Measurements from ENCODE around the gene CHCHD3.
A peak's percentile ranks its signal among the peaks of the same experiment; 100 is the strongest.

The CHCHD3 gene

DNA sequence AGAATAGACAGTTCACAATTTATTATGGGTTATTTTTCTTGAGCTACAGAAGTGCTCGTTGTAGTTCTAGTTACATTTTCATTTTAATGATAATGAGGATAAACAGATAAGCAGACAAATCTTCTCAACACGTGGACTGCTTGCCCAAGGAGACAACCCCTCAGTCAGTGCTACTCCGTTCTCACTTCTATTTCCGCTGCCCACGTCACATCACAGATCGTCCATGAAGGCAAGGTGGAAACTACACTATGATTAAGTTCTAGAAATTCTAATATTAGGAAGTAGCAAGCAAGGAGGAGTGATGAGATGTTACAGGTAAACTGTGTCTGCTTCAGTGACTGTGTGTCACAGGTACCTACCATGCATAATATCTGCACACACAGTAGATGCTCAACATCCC lies 210.5 kb downstream of the CHCHD3 start:
- DNase-seq (no peak), ATAC-seq (no peak)
- no peak overlapping the region for H3K27ac Mint-ChIP-seq
- no peaks in the 10 kb centered on the region for H3K27me3 Mint-ChIP-seq
- peaks cover 15% of the 10 kb centered on the region for H3K4me1 Mint-ChIP-seq
- peaks cover 0 to 6% of the 10 kb centered on the region in 2 donors for H3K9me3 Mint-ChIP-seq
- H3K4me3 Mint-ChIP-seq, result no peak overlapping the region

DNA sequence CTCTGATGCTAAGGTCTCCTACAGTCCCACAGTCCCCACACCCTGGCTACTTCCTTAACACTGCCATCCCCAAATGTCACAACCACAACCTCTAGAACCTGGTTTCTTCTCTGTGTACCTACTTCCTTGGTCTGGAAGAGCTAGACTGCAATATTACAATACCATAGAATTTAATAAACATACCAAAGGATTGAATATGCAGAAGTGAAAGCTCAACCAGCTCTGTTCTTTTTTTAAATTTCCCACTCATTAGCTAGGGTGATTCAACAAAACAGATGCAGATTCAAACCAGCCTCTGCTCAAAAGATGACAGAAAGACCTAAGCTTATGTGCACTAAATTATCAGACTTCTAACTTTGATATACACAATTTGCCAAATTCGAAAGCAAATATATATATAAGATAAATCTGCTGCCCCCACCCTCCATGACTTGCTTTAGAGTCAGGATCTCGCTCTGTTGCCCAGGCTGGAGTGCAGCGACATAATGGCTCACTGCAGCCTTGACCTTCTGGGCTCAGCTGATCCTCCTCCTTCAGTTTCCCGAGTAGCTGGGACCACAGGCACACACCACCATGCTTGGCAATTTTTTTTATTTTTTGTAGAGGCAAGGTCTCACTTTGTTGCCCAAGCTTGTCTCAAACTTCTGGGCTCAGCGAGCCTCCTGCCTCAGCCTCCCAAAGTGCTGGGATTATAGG lies 212.6 kb downstream of the CHCHD3 start:
- Mint-ChIP-seq H3K27me3 (no peaks in the 10 kb centered on the region), H3K4me1 (peaks cover 15% of the 10 kb centered on the region), H3K4me3 (no peak overlapping the region), H3K27ac (peak overlapping the region in 1 of 2 donors; percentile 42), H3K9me3 (peaks cover 0 to under 1% of the 10 kb centered on the region in 2 donors)
- ATAC-seq (no peak), DNase-seq (no peak)

DNA sequence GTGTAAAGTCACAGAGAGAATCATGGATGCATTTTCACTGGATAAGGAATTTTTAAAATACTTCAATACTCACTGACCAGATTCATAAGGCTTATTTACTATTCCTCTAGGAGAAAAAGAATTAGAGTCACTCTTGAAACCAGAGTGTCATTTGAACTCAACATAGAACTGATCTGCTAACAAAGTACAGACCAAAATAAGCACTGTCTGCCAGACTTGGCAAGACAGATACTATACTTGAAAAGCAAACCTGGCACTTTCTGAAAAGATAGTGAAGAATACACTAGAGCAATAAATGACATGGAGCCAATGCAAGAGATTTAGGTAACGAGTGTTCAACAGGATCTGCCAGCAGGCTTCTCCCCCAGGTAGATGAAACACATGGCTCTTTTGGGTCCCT lies 215.3 kb downstream of the CHCHD3 start:
- H3K27ac Mint-ChIP-seq, result no peak overlapping the region
- H3K4me1 Mint-ChIP-seq, result peaks cover 17% of the 10 kb centered on the region
- ATAC-seq, result no peak
- peaks cover 8 to 13% of the 10 kb centered on the region in 2 donors for H3K9me3 Mint-ChIP-seq
- H3K4me3 Mint-ChIP-seq, result no peak overlapping the region
- no peak for DNase-seq
- H3K27me3 Mint-ChIP-seq, result no peaks in the 10 kb centered on the region

DNA sequence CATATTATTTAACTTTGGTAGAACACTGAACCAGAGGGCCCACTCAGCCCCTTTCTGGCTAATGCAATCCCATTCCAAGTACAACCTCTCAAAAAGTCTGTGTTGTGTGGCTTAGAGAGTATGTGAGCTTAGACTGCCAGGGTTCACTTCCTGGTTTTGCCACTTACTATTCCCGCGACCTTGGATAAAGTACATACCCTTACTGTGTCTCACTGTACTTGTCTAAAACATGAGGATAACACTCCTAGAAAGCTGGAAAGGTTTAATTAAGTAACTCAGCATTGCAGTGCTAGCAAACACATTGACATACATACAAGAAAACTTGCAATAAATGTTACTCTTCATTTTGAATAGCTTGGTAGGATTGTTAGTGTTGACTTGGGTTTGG lies 215.8 kb downstream of the CHCHD3 start:
- no peak for ATAC-seq
- H3K4me3 Mint-ChIP-seq, result no peak overlapping the region
- H3K9me3 Mint-ChIP-seq, result peaks cover 8 to 13% of the 10 kb centered on the region in 2 donors
- no peak overlapping the region for H3K27ac Mint-ChIP-seq
- H3K4me1 Mint-ChIP-seq, result peaks cover 15% of the 10 kb centered on the region
- no peaks in the 10 kb centered on the region for H3K27me3 Mint-ChIP-seq
- no peak for DNase-seq

DNA sequence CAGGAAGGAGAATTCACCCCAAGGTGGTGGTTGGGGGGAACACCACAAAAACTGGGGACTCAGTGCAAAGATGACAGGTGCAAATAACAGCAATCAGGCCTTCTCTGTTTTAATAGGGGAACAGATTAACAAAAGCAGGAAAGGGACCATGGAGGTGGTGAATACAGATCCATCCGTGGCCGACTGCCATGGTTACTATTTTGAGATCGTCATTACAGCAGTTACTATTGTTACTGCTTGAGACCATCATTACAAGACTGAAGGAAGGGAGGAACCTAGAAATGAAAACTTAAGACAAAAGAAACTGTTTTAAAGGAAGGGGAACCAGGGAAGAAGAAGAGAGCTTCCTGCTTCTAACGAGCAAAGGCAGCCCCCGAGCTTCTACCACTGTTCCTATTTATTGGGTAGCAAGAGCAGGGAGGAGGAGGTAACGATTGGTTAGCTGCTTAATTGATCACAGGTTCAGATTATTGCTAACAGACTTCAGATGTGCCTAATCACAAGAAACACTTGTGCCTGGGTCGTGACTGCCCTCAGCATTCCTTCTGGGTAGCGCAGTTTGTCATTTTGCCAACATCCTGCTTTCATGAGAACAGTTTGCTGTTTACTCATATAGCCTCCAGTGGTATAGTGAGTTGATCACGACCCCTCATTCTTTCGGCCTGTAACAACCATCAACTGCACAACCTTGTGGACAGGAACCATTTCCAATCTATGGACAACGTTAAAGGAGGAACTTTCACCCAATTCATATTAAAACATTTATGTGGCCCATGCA lies 216.3 kb downstream of the CHCHD3 start:
- no peak overlapping the region for H3K4me3 Mint-ChIP-seq
- H3K27ac Mint-ChIP-seq, result peak overlapping the region in 1 of 2 donors; percentile 62
- peaks cover 8 to 13% of the 10 kb centered on the region in 2 donors for H3K9me3 Mint-ChIP-seq
- peaks cover 15% of the 10 kb centered on the region for H3K4me1 Mint-ChIP-seq
- DNase-seq, result no peak
- no peaks in the 10 kb centered on the region for H3K27me3 Mint-ChIP-seq
- no peak for ATAC-seq

DNA sequence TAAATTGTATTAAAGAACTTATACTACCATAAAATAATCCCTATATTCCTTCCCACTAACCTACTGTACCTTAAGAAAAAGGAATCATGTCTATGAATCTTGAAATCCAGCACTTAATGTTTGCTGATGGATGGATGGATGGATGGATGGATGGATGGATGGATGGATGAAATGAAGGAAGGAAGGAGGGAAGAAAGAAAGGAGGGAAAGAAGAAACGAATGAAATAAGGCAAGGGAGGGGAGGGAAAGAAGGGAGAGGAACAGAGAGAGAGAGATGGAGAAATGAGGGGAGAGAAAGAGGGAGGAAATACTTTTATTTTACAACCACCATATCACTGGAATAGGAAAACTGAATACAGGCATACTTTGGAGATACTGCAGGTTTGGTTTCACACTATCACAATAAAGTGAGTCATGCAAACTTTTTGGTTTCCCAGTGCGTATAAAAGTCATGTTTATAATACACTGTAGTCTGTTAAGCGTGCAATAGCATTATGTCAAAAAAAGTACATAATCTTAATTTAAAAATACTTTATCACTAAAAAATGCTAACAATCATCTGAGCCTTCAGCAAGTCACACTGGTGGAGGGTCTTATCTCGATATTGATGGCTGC lies 219.8 kb downstream of the CHCHD3 start:
- peaks cover 14% of the 10 kb centered on the region for H3K4me1 Mint-ChIP-seq
- no peak for ATAC-seq
- no peaks in the 10 kb centered on the region for H3K27me3 Mint-ChIP-seq
- H3K9me3 Mint-ChIP-seq, result peaks cover 8 to 13% of the 10 kb centered on the region in 2 donors
- no peak overlapping the region for H3K27ac Mint-ChIP-seq
- DNase-seq, result no peak
- H3K4me3 Mint-ChIP-seq, result no peak overlapping the region

DNA sequence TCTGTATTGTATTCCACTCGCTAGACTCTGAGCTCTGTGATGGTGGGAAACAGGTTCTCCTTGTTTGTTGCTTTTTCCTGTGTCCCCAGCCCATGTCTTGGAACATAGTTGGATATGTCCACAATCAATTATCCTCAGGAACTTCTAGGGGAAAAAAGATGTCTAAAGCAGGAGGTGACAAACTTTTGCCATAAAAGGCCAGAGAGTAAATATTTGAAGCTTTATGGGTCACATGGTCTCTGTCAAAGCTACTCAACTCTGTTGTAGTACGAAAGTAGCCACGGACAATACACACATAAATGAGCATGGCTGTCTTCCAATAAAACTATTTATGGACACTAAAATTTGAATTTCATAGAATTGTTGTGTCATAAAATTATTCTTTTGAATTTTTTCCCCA lies 220.5 kb downstream of the CHCHD3 start:
- H3K4me3 Mint-ChIP-seq, result no peak overlapping the region
- peaks cover 17% of the 10 kb centered on the region for H3K4me1 Mint-ChIP-seq
- no peaks in the 10 kb centered on the region for H3K27me3 Mint-ChIP-seq
- DNase-seq (no peak), ATAC-seq (no peak)
- H3K27ac Mint-ChIP-seq, result no peak overlapping the region
- H3K9me3 Mint-ChIP-seq, result peaks cover 8 to 13% of the 10 kb centered on the region in 2 donors

DNA sequence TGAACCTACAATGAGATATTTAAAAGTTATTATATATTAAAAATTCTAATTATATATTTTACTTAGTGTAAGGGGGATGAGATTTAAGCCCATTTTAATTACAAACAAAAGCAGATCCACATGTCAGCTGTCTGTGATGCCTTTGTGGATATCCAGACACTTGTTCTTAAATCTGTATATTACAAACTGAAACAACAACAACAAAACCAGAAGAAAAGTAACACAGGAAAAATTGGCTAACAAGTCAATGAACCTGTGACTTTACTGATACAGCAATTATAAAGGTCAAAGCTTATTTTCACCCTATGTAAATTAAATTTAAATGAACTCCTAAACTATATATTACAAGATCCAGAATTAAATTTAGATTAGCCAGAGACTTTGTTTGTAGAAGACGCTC lies 222.7 kb downstream of the CHCHD3 start:
- Mint-ChIP-seq H3K9me3 (peaks cover 8 to 12% of the 10 kb centered on the region in 2 donors), H3K27me3 (no peaks in the 10 kb centered on the region), H3K27ac (no peak overlapping the region), H3K4me1 (peaks cover 27% of the 10 kb centered on the region), H3K4me3 (no peak overlapping the region)
- DNase-seq (no peak), ATAC-seq (no peak)

DNA sequence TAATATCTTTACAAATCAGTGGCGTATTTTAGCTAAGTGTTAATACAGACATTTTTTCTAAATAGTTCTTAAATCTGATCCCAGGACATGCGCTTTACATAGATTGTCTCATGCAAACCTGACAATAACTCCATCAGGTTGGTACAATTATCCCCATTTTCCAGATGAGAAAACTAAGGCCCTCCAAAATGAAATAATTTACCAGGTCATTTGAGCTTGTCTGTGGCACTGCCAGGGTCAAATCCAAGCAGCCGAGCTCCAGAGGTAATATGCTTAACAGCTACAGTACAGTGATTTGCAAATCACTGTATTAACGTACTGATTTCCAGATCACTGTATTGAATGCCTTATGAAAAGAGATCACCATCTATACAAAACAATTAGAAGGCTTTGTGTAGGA lies 223.1 kb downstream of the CHCHD3 start:
- Mint-ChIP-seq H3K4me1 (peaks cover 23% of the 10 kb centered on the region), H3K27ac (no peak overlapping the region), H3K27me3 (no peaks in the 10 kb centered on the region), H3K9me3 (peaks cover 3 to 8% of the 10 kb centered on the region in 2 donors), H3K4me3 (no peak overlapping the region)
- ATAC-seq, result no peak
- no peak for DNase-seq

DNA sequence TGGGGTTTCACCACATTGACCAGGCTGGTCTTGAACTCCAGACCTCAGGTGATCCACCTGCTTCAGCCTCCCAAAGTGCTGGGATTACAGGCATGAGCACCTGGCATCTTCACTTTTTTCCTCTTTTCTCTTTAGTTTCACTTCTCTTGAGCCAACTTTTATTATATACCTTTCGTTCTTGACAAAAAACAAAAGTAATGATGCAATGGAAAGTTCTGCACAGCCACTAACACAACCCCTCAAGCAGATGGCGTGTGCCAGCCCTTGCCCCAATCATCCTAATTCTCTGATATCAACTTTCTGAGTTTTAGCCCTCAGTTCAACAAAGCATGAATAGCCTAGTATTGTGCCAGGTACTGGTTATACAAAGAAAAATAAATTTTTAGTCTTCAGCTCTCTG lies 223.6 kb downstream of the CHCHD3 start:
- Mint-ChIP-seq H3K9me3 (peaks cover 0 to 4% of the 10 kb centered on the region in 2 donors), H3K27me3 (no peaks in the 10 kb centered on the region), H3K4me3 (no peak overlapping the region), H3K4me1 (peaks cover 22% of the 10 kb centered on the region), H3K27ac (no peak overlapping the region)
- no peak for ATAC-seq
- DNase-seq, result no peak

DNA sequence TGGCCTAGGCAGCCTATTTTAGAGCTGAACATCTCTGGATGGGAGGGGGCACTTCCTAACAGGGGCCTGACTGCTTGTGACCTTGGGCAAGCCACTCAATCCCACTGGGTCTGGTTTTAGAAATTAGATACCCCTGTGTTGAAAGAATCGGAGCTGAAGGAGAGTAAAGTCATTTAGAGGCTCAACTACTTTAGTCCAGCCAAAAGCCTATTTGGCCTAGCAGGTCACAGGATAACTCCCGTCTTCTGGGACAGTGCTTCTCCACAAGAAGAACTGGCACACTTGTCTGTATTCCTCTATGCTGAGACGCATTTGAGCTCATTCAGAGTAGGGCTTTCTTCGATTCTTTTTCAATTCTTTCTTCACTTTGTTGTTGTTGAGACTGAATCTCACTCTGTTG lies 224.2 kb downstream of the CHCHD3 start:
- ATAC-seq, result no peak
- Mint-ChIP-seq H3K9me3 (no peaks in the 10 kb centered on the region), H3K27me3 (no peaks in the 10 kb centered on the region), H3K4me1 (peaks cover 22% of the 10 kb centered on the region), H3K27ac (no peak overlapping the region), H3K4me3 (no peak overlapping the region)
- DNase-seq, result no peak

DNA sequence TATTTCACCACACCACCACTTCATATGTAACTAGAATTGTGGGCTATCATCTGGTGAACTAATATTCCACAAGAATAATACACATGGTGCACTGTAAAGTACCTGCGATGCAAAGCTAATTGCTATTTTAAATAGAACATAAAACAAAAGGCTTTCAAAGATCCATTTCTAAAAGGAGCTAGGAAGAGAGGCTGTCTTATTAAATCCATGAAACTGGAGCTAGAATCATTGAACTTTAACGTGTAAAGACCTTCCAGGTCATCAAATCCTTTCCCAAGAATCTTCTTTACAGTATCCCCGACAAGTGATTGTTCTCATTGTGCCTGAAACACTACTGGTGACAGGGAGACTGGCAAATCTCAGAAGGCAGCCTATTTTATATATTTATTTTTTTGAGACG lies 224.9 kb downstream of the CHCHD3 start:
- Mint-ChIP-seq H3K27ac (no peak overlapping the region), H3K9me3 (no peaks in the 10 kb centered on the region), H3K4me1 (peaks cover 22% of the 10 kb centered on the region), H3K27me3 (no peaks in the 10 kb centered on the region), H3K4me3 (no peak overlapping the region)
- DNase-seq (no peak), ATAC-seq (no peak)

DNA sequence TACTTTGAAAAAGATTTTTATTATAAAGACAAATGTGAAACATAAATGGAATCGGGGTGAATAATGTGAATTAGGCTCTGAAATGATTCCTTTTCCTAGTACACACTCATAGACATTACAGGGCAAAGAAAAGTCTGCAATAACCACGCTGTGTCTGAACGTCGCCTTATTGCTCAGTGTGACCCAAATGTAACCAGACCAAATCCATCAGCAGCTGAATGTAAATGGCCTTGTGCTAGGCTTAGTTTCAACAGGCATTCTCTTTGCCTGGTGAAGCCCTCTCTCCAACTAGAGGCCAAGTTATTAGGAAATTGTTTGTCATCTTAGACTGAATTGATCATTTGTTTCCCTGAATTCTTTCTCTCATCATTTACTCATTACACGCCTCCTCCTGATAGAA lies 225.5 kb downstream of the CHCHD3 start:
- Mint-ChIP-seq H3K27ac (no peak overlapping the region), H3K4me3 (no peak overlapping the region), H3K4me1 (peaks cover 27% of the 10 kb centered on the region), H3K27me3 (no peaks in the 10 kb centered on the region), H3K9me3 (no peaks in the 10 kb centered on the region)
- ATAC-seq (no peak), DNase-seq (no peak)

DNA sequence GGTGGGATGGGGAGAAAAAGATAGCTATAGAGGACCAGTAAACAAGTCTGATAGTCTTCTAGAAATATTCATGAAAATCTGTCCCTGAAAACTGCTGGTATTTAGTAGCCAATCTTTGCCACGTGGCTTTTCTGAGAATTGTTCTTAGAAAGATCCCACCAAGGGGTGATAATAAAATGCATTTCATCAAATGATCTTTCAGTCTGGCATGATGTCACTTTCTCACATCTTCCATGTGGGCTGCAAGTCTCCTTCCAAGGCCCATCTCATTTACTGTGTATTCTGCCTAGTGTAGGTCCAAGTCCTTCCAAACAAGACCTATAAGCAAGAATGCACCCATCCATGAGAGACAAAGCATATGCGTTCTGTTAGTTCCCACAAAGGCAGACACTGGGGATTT lies 226.0 kb downstream of the CHCHD3 start:
- Mint-ChIP-seq H3K27me3 (no peaks in the 10 kb centered on the region), H3K27ac (no peak overlapping the region), H3K4me3 (no peak overlapping the region), H3K4me1 (peaks cover 28% of the 10 kb centered on the region), H3K9me3 (no peaks in the 10 kb centered on the region)
- ATAC-seq (no peak), DNase-seq (no peak)

DNA sequence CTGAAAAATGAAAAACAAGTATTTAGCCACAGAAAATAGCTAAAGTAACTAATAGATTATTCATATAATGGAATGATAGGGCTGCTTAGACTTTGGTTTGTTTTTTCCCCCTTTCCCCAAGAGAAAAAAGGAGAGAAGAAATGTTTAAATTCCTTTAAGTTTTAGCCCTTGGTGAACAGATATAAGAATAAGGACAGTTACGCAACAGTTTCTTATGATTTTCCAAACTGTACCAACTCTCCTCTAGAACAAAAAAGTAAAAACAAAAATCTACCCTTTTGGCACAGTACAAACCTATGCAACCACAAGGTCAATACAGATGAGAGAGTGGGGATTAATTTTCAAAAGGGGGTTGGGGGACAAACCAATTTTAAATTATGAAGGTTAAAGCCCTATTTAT lies 227.7 kb downstream of the CHCHD3 start:
- H3K9me3 Mint-ChIP-seq, result no peaks in the 10 kb centered on the region
- ATAC-seq, result no peak
- no peaks in the 10 kb centered on the region for H3K27me3 Mint-ChIP-seq
- H3K27ac Mint-ChIP-seq, result no peak overlapping the region
- H3K4me3 Mint-ChIP-seq, result no peak overlapping the region
- DNase-seq, result no peak
- H3K4me1 Mint-ChIP-seq, result peaks cover 28% of the 10 kb centered on the region

DNA sequence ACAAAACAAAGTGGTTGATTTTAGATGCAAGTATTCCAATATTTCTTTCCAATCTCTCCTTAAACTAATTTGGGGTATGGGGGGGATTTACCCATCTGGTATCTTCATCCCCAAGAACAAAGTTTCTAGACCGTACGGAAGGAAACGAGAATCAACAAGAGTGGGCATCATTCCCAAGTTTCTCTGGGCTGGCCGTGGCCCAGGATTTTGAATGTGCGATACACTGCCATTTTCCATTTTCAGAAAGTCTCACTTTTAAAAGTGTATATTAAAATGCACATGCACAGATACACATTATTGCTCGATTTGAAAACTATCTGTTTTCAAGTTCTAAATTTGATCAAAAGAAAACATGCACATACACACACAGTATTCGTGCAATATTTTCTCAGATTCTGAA lies 234.5 kb downstream of the CHCHD3 start:
- ATAC-seq, result no peak
- H3K9me3 Mint-ChIP-seq, result no peaks in the 10 kb centered on the region
- DNase-seq, result no peak
- no peaks in the 10 kb centered on the region for H3K27me3 Mint-ChIP-seq
- peaks cover 6% of the 10 kb centered on the region for H3K4me1 Mint-ChIP-seq
- no peak overlapping the region for H3K27ac Mint-ChIP-seq
- H3K4me3 Mint-ChIP-seq, result no peak overlapping the region

Measured in stimulated activated naive CD8-positive, alpha-beta T cell treated with anti-CD3 and anti-CD28 coated beads, Interleukin-15, amount 100 ng/mL, for 72 hours (primary cell).